ENCODE measurements around the gene AK4. TPM values are rescaled to one million over a fixed set of nuclear protein-coding genes. Genes with fewer than 3 reads are reported as not detected.
A peak's percentile ranks its signal among the peaks of the same experiment; 100 is the strongest.
"Not testable (repeated sequence)": the region's sequence is repeated elsewhere in the genome, so short reads cannot be mapped to it uniquely, and the experiment has no call there.

The AK4 gene
- 28.3 and 39.2 TPM in 2 replicates for total RNA-seq (2014; rRNA removed; shearing (Covaris generic))
- 58.4 and 58.9 TPM in 2 replicates for polyA plus RNA-seq (2015; cell fraction: cytosol; rRNA removed)
- polyA plus RNA-seq (2015; cell fraction: nucleus; rRNA removed): 28.2 and 30.2 TPM in 2 replicates

GRCh38 chr1:65148178-65148547, at the start of gene AK4:
Gene AK4 (plus strand): TSS chr1:65148203. CDS start chr1:65148408, 205 bp downstream.
- DNase-seq (ENCODE audit: low read depth): not testable (repeated sequence)

DNA sequence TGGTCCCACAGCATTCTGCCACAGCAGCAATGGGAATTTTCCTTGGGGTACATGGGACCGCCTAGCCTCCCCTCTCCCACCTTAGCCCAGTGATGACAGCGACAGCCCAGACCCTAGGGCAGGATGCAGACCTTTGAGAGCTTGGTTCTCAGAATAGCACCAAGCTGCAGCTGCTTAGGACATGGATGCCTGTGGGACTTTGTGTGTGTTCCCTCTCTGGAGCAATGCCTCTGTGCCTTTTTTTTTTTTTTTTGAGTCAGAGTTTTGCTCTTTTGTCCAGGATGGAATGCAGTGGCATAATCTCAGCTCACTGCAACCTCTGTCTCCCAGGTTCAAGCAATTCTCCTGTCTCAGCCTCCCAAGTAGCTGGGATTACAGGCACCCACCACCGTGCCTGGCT, 44.2 kb upstream of the AK4 start:
- DNase-seq (ENCODE audit: low read depth): no peak

GRCh38 chr1:65104854-65105534, 43.0 kb upstream of the AK4 start:
- DNase-seq (ENCODE audit: low read depth): no peak

DNA sequence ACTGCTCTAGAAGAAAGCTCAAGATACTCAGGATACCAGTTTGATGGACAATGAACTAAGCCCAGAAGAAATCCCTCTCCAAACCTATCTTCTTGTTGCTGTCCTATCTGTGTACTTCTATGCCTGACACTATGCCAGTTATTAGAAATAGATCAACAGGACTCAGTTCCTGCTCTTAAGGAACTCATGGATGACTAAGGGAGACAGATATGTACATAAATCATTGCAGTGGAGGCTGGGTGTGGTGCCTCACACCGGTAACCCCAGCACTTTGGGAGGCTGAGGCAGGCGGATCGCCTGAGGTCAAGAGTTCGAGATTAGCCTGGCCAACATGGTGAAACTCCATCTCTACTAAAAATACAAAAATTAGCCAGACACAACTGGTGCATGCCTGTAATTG, 42.4 kb upstream of the AK4 start:
- DNase-seq (ENCODE audit: low read depth): no peak

DNA sequence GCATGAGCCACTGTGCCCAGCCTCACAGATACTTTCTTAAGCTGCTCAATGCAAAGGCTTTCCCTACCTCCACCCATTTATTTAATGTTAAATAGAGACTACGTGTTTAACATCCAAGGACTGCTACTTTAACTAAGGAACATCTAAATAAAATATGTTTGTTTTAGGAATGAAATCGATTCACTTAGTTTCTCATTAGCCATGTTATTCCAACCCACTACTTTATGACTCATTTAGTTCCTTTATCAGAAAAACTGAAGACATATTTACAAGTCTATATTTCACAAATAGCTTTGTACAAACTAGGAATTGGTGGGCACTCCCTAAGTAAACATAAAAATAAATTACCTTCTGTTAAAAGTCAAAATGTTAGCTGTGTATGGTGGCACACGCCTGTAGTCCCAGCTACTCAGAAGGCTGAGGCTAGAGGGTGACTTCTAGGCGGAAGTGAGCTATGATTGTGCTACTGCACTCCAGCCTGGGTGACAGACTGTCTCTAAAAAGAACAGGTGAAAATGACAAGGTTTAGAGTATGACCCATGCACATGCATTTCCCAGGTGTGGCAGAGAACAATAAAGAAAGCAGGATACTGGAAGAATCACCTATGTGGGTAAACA, 39.9 kb upstream of the AK4 start:
- no peak for DNase-seq (ENCODE audit: low read depth)

GRCh38 chr1:65109487-65109886, 38.5 kb upstream of the AK4 start:
- no peak for DNase-seq (ENCODE audit: low read depth)

GRCh38 chr1:65112811-65113210, 35.2 kb upstream of the AK4 start:
- DNase-seq (ENCODE audit: low read depth): no peak

GRCh38 chr1:65113298-65113697, 34.7 kb upstream of the AK4 start:
- DNase-seq (ENCODE audit: low read depth): no peak

GRCh38 chr1:65114322-65114721, 33.7 kb upstream of the AK4 start:
- peak; percentile 9 for DNase-seq (ENCODE audit: low read depth)

DNA sequence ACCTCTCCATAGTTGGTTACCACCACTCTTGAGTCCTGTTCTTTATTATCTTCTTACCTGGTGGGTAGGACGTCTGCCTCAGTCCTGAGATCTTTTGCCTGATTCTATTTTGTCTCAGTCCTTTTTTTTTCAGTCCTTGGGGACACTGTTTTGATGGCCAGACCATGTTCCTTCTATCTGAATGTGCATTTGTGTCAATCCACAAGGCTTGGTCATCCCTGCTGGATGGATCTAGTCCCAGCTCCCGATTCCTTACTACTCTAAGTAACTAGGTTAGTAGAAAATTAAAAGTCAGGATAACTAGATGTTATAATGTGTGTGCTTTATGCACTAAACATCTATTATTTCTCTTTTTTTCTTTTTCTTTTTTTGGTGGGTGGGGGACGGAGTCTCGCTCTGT, 28.1 kb upstream of the AK4 start:
- DNase-seq (ENCODE audit: low read depth): no peak

- DNase-seq (ENCODE audit: low read depth): not testable (repeated sequence)
Measured at GRCh38 chr1:65129104-65129503, 18.9 kb upstream of the AK4 start.

GRCh38 chr1:65138524-65138923, 9.5 kb upstream of the AK4 start:
- no peak for DNase-seq (ENCODE audit: low read depth)

DNA sequence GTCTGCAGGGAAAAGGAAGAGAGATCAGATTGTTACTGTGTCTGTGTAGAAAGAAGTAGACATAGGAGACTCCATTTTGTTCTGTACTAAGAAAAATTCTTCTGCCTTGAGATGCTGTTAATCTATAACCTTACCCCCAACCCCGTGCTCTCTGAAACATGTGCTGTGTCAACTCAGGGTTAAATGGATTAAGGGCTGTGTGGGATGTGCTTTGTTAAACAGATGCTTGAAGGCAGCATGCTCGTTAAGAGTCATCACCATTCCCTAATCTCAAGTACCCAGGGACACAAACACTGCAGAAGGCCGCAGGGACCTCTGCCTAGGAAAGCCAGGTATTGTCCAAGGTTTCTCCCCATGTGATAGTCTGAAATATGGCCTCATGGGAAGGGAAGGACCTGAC, 8.2 kb upstream of the AK4 start:
- not testable (repeated sequence) for DNase-seq (ENCODE audit: low read depth)

DNA sequence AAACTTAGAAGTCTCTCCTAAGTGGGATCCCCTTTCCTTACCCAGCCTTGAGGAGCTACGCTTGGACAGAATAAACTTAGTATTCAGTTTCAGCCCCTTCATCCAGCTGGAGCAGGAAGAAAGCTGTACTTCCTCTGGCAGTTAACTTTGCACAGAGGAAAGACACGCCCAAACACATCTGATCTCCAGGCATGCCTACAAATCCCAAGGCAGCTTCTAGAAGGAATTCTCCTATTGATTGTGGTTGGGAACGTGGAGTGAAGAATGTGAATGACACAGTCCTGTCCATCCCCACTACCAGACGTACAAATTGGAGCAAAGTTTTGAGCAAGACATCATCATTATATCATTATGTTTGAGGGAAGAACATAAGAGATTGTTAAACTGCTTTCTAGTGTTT, 6.6 kb upstream of the AK4 start:
- peak; percentile 68 for DNase-seq (ENCODE audit: low read depth)

DNA sequence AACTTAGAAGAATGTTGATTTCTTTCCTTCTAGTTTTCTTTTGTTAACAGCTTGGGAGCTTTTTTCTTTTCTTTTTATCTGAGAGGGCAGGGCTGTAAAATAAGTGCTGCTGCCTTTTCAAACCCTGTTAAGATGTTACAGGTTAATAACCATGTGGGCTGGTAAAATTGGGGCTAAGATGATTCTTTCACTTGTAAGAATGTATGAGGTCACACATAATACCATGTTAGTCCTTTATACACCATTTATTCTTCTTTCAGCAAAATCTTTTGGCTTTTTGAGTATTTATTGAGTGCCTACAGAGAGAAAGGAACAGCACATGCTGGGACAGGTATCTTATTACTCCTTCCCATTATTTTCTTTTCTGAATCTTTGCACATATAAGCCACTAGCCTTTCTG, 6.1 kb upstream of the AK4 start:
- no peak for DNase-seq (ENCODE audit: low read depth)

DNA sequence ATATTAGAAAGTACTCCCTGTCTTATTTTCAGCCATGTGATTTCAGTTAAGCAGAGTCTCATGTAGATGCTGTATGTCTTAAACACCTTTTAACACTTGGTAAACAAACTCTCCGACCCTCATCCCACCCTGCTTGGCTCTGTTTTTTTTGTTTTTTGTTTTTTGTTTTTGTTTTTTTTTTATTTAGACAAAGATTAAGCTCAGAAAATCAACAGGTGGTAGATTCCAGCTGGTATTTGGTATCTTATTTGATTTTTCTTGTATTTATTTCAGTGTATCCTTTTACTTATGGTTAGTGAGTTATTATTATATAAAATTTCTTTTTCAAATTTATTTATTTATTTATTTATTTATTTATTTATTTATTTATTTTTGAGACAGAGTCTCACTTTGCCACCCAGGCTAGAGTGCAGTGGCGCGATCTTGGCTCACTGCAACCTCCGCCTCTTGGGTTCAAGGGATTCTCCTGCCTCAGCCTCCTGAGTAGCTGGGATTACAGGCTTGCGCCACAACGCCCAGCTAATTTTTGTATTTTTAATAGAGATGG, 4.8 kb upstream of the AK4 start:
- not testable (repeated sequence) for DNase-seq (ENCODE audit: low read depth)

DNA sequence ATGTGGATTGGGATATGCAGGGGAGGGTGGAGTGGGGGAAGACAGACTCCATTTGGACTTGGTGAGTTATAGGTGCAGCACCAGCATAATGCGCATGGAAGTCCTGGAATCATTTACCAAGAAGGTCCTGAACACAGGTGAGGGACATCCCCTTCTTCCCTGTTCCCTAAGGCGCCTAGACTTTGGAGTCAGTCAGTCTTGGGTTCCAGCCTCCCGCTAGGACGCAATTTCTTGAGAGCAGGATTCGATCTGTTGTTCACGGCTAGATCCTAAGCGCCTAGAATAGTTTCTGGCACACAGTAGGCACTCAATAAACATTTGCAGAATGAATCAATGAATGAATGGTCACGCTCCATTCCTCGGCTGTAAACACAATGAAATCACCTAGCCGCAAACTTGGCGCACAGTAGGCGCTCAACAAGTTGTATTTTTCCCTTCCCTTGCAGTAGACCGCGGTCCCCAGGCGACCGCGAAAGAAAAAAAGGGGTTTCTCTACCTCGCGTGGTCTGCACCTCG, 1.0 kb upstream of the AK4 start:
- DNase-seq (ENCODE audit: low read depth): no peak

DNA sequence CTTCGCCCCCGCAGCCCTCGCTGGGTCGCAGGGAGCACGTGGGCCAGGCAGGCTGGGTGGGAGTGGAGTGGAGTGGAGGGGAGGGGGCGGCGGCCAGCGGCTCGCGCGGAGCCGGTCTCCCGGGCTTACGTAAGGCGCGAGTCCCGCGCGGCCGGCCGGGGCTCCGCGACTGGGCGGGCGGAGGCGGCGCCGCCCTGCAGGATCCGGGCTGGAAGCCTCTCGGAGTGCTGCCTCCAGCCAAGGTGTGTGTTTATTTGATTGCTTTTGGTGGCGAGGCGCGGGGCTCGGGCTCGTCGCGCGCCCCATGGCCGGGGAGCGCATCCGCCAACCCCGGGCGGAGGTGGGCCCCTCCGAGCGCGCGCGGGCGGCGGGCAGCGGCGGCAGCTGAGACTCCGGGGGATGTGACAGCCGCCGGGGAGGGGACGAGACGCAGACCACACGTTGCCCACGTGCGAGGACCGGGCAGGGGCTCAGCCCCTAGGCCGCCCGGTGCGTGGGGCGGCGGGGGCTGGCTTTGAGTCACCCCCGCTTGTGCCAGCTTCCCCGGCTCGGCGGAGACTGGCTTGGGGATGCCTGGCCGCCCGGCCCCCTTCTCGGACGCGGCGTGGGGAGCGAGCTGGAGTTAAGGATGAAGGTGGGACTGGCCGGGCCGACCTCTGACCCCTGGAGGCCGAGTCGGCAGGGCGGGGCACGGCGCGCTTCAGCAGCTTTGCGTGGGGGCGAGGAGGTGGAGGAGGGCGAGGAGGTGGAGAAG, 402 bp upstream of the AK4 start:
- peak; percentile 32 for DNase-seq (ENCODE audit: low read depth)

GRCh38 chr1:65148548-65149350, 746 bp downstream of the AK4 start:
- DNase-seq (ENCODE audit: low read depth): peak; percentile 30

DNA sequence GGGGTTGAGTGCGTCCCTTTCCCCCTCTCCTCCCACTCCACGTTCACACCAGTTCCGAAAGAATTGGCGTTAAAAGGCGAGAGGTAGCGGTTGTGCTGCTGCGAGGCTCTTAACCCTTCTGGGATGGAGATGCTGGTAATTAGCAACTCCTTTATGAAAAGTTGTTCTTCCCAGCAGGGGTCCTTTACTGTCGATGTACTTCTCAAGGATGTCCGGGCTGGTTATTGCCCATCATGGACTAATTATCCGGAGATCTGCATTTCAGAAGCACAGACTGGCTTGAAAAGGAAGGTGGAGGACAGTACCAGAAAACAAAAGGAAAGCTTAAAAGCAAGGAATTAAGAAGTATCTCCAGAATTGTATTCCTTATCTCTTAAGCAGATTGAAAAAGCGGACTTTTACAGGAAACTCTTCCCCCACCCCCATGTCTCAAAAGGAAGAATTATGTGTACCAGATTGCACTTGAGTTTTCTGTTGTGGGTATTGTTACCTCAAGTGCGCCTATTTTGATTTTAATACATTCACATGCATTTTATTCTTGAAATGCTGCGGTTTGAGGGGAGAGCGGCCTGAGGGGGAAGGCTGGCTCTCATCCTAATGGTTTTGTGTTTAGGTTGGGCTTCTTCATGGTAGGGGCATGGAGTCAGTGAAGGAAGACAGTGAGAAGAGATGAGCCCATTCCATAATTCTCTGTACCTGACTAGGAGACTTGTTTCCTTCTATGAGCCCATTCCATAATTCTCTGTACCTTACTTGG, 1.5 kb downstream of the AK4 start:
- DNase-seq (ENCODE audit: low read depth): no peak
